HL-60 (cell line): ENCODE data around the gene FAN1.

Source experiments
- CTCF ChIP-seq: IDR thresholded peaks from one replicate; pipeline ENCODE4 v1.5.1; 2011; ENCODE audit warnings: low read length, control low read depth, inconsistent platforms; ENCODE audit not compliant: insufficient read depth
- POLR2AphosphoS5 ChIP-seq: IDR thresholded peaks from 2 replicates; pipeline ENCODE4 v1.6.1; 2012; ENCODE audit warnings: low read depth

GRCh38 chr15:30963681-30964080, 60.0 kb downstream of the FAN1 start:
- TF ChIP-seq CTCF = no peak
- no peak for TF ChIP-seq POLR2AphosphoS5
